H1 (cell line): Measurements from ENCODE around the gene RAD9A. TPM values are rescaled to one million over a fixed set of nuclear protein-coding genes. Genes with fewer than 3 reads are reported as not detected.

ENCODE experiments used
- RFX5 ChIP-seq: IDR thresholded peaks from 2 replicates; pipeline ENCODE4 v1.6.1; 2011; ENCODE audit warnings: low read depth, low read length, improper control_type of control experiment, borderline replicate concordance
- polyA plus RNA-seq, 7 experiments: library from polyadenylated mRNA; depleted of rRNA in 3 of 7; stranded (reverse) in 5 of 7; unstranded in 2 of 7; fragments of >200 nt in 5 of 7; fragments of 200-250 nt in 2 of 7; gene quantifications; 1 replicate in 5 of 7; 2 replicates in 1 of 7; 4 replicates in 1 of 7; pipeline versions ENCODE4 v1.2.1 to v1.2.3, GENCODE V29; 2011 to 2013; ENCODE audit warnings: missing spikeins in 2 of 7, mixed read lengths in 2 of 7
- total RNA-seq: library from RNA; stranded (reverse); fragmentation: NEBNext Ultra II Directional; extraction: Animal tissue kit (Norgen Biotek cat#: 25700); gene quantifications from 2 replicates; pipeline ENCODE4 v1.2.1, GENCODE V29; 2021

Gene RAD9A
- total and polyA plus RNA-seq, 2 of the 8 experiments (the other 6 are each of a cell fraction or from before 2014, with no cell fraction given), result 22.2 to 25.5 TPM

DNA sequence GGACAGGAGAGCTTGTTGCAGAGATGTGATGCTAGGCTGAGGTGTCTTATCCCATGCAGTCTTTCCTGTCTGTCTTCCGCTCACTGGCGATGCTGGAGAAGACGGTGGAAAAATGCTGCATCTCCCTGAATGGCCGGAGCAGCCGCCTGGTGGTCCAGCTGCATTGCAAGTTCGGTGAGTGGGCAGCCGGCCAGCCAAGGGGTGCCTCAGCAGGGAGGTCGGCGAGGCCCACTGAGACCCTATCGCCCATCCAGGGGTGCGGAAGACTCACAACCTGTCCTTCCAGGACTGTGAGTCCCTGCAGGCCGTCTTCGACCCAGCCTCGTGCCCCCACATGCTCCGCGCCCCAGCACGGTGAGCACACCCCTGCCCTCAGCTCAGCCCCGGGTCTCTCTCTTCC, 1.7 kb downstream of the RAD9A start (continued):
- no peak for TF ChIP-seq RFX5
